IPS-NIHi7 (cell line): ENCODE results near the gene ELL2.
"Not testable (repeated sequence)": the region's sequence is repeated elsewhere in the genome, so short reads cannot be mapped to it uniquely, and the experiment has no call there.

Experiments
- DNase-seq: peaks from one replicate; pipeline ENCODE4 v3.0.0; 2012; ENCODE audit warnings: mixed read lengths; ENCODE audit errors: extremely low spot score

The ELL2 gene

GRCh38 chr5:95859661-95860060, 102.0 kb downstream of the ELL2 start:
- DNase-seq = no peak

- peak; percentile 93 for DNase-seq
These were observed 102.7 kb downstream of the ELL2 start for GRCh38 chr5:95858661-95859595.

- no peak for DNase-seq
These were observed 103.6 kb downstream of the ELL2 start for GRCh38 chr5:95858023-95858461.

GRCh38 chr5:95857185-95857945, 104.3 kb downstream of the ELL2 start:
- DNase-seq = no peak

GRCh38 chr5:95856501-95856981, 105.1 kb downstream of the ELL2 start:
- DNase-seq = no peak

GRCh38 chr5:95853490-95853889, 108.2 kb downstream of the ELL2 start:
- DNase-seq = no peak

- DNase-seq = no peak
These were observed 109.1 kb downstream of the ELL2 start for GRCh38 chr5:95852567-95852966.

- not testable (repeated sequence) for DNase-seq
These were observed 110.5 kb downstream of the ELL2 start for GRCh38 chr5:95851141-95851540.

GRCh38 chr5:95850391-95850894, 111.2 kb downstream of the ELL2 start:
- no peak for DNase-seq

GRCh38 chr5:95848701-95849100, 113.0 kb downstream of the ELL2 start:
- DNase-seq = no peak

- DNase-seq = no peak
These were observed 114.4 kb downstream of the ELL2 start for GRCh38 chr5:95847261-95847592.

- DNase-seq = peak; percentile 81
These were observed 114.9 kb downstream of the ELL2 start for GRCh38 chr5:95846554-95847260.

GRCh38 chr5:95845391-95845790, 116.3 kb downstream of the ELL2 start:
- DNase-seq = no peak

GRCh38 chr5:95843733-95844223, 117.9 kb downstream of the ELL2 start:
- DNase-seq = no peak

GRCh38 chr5:95842854-95843544, 118.7 kb downstream of the ELL2 start:
- peak; percentile 38 for DNase-seq

GRCh38 chr5:95841914-95842812, 119.5 kb downstream of the ELL2 start:
- no peak for DNase-seq

GRCh38 chr5:95840956-95841705, 120.5 kb downstream of the ELL2 start:
- no peak for DNase-seq

- no peak for DNase-seq
These were observed 122.0 kb downstream of the ELL2 start for GRCh38 chr5:95839658-95840057.

- DNase-seq = no peak
These were observed 123.1 kb downstream of the ELL2 start for GRCh38 chr5:95838556-95838955.
